ENCODE measurements around the gene STK16.

STK16 gene

GRCh38 chr2:219296631-219297391, 51.5 kb downstream of the STK16 start:
- Histone ChIP-seq H3K36me3 (replicated peaks) (no peaks in the 10 kb centered on the region), H3K27me3 (ENCODE audit: low read depth) (peaks cover 28% of the 10 kb centered on the region), H3K9me3 (peaks cover 2% of the 10 kb centered on the region; the same call in 1 of the 2 replicates), H3K4me3 (no peak overlapping the region), H3K4me1 (peaks cover 7% of the 10 kb centered on the region)
- no peak for DNase-seq (ENCODE audit: low spot score in 2 of 2)
- in situ Hi-C loops (cut with MboI; ENCODE audit: low sequenced_read_pairs): loop anchor here (5.0 kb wide), 1 partner anchor 135 kb away; the partner anchor contains the start of gene NHEJ1

DNA sequence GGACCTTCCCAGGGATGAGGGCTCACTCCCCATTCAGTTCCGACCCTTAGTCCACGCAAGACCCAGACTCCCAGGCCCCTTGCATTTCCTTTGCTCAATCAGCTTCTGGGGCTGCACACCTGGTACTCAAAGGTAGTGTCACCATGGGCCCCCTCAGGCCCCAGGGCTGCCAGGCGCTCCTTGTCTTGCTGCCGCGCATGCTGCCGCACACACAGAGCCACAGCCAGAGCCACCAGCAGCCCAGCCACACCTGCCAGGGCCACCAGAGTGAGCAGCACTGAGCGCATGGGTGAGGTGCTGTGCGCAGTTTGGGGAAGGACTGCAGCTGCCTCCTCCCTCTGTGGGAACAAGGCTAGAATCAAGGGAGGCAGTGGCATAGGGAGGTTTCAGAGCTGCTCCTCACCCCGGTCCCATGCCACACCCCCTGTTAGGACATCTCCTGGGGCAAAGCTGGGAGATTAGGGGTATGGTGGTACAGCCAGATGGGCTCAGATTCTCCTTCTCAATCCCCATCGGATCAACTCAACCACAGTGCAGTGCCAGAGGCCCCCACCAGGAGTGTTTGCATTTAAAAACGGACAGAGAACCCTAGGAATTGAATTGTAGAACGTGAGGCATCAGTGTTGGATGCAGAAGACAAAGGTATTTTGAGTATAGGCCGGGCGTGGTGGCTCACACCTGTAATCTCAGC, 52.6 kb downstream of the STK16 start:
- in situ Hi-C loops (cut with MboI; ENCODE audit: low sequenced_read_pairs): loop anchor here (5.0 kb wide), 1 partner anchor 136 kb away; the partner anchor contains the start of gene NHEJ1
- Histone ChIP-seq H3K9me3 (peaks cover 2% of the 10 kb centered on the region; the same call in 1 of the 2 replicates), H3K4me3 (no peak overlapping the region), H3K36me3 (replicated peaks) (no peaks in the 10 kb centered on the region), H3K27me3 (ENCODE audit: low read depth) (peaks cover 39% of the 10 kb centered on the region), H3K4me1 (peaks cover 7% of the 10 kb centered on the region)
- DNase-seq (ENCODE audit: low spot score in 2 of 2): no peak

DNA sequence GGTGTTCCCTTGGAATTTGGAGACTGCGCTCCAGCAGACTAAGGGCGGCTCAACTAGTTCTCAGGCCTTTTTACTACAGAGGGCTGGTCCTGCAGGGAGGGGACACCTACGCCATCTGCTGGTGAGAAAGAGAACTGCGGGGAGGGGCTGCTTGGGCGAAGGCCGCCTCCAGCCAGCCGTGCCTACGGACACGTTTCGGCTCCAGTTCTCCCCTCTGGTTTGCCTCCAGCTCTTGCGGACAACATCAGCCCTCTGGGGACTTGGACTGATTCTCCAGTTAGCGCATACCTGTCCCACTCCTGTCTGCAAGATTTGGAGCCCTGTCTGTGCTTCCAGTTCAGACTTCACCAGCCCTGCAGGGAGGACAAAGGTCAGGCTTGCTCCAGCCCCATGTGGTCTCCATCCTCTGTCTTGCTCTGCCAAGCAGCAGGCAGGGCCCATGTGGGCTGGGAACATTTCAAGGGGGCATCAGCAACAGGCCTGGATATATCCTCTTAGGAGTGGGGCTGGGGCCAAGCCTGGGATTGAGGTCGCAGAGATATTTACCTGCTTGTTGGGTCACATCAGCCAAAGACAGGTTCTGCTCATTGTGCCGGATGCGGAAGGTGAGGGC, 53.6 kb downstream of the STK16 start:
- peaks cover 44% of the 10 kb centered on the region for H3K27me3 ChIP-seq (ENCODE audit: low read depth)
- in situ Hi-C loops (cut with MboI; ENCODE audit: low sequenced_read_pairs): loop anchor here (5.0 kb wide), 1 partner anchor 137 kb away; the partner anchor contains the start of gene NHEJ1
- no peaks in the 10 kb centered on the region for H3K36me3 ChIP-seq (replicated peaks)
- peaks cover 7% of the 10 kb centered on the region for H3K4me1 ChIP-seq
- 0 out of 2 replicates have a peak, but pooled peaks cover 2% of the 10 kb centered on the region for H3K9me3 ChIP-seq
- H3K4me3 ChIP-seq: no peak overlapping the region
- peak; percentile 66 to 93 for DNase-seq (ENCODE audit: low spot score in 2 of 2)

GRCh38 chr2:219299372-219299760, 54.1 kb downstream of the STK16 start:
- no peaks in the 10 kb centered on the region for H3K36me3 ChIP-seq (replicated peaks)
- H3K27me3 ChIP-seq (ENCODE audit: low read depth): peaks cover 48% of the 10 kb centered on the region
- DNase-seq (ENCODE audit: low spot score in 2 of 2): no peak
- H3K4me3 ChIP-seq: no peak overlapping the region
- 0 out of 2 replicates have a peak, but pooled peaks cover 2% of the 10 kb centered on the region for H3K9me3 ChIP-seq
- H3K4me1 ChIP-seq: peaks cover 5% of the 10 kb centered on the region
- in situ Hi-C loops (cut with MboI; ENCODE audit: low sequenced_read_pairs): loop anchor here (5.0 kb wide), 1 partner anchor 137 kb away; the partner anchor contains the start of gene NHEJ1

Data from HAP-1 (cell line).